ENCODE results near the gene HDAC8.
"Not testable (repeated sequence)": the region's sequence is repeated elsewhere in the genome, so short reads cannot be mapped to it uniquely, and the experiment has no call there.

The HDAC8 gene

DNA sequence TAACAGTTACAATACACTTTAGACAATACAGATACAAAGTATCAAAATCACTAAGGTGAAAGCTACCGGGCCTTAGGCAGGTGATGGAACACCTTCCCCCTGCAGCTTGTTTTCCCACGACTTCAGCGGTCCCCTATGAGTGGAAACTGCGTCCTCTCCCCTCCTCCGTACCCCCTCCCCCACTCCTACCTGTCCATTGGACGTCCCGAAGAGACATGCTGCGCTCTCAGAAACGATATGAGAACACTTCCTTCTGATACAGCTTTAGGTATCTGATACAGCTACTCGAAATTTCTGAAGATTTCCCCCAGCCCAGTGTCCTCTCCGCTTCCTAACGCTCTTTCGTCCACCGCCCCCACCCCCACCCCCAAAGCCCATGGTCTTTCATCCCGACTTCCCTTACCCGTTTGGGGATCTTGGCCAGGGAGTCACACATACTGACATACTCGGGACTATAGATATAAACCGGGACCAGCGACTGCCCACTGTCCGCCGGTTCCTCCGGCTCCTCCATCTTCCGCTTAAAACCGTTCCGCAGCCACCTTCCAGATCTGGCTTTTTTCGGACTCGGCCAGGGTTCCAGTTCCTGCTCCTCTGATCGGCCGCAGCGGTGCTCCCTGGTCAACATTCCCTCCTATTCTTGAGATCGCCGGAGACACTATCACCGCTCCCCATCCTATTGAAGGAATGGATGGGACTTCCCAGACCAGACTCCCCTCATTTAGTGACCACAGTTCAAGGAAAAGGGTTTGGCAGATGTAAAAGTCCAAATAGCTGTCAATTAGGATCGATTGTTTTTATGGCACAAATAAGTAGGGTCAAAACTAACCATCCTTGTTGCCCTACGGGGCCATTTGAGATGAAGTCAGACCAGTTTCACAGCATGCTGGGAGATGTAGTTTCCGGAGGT, at the start of gene HDAC8:
Gene HDAC8, minus strand, starts transcription at position 596 of the 910 bp plus-strand sequence. Its CDS starts 82 bp downstream, at position 514.
- peak; percentile 92 for ATAC-seq
- peaks cover 2% of the 10 kb centered on the region for H3K36me3 Mint-ChIP-seq
- H3K9me3 Mint-ChIP-seq = no peaks in the 10 kb centered on the region
- H3K27me3 Mint-ChIP-seq = peaks cover 10% of the 10 kb centered on the region
- H3K4me3 Mint-ChIP-seq = peak within 1 kb of the TSS; percentile 95
- peak within 1 kb of the TSS; percentile 91 for H3K27ac Mint-ChIP-seq
- no peaks in the 10 kb centered on the region for H3K4me1 Mint-ChIP-seq

DNA sequence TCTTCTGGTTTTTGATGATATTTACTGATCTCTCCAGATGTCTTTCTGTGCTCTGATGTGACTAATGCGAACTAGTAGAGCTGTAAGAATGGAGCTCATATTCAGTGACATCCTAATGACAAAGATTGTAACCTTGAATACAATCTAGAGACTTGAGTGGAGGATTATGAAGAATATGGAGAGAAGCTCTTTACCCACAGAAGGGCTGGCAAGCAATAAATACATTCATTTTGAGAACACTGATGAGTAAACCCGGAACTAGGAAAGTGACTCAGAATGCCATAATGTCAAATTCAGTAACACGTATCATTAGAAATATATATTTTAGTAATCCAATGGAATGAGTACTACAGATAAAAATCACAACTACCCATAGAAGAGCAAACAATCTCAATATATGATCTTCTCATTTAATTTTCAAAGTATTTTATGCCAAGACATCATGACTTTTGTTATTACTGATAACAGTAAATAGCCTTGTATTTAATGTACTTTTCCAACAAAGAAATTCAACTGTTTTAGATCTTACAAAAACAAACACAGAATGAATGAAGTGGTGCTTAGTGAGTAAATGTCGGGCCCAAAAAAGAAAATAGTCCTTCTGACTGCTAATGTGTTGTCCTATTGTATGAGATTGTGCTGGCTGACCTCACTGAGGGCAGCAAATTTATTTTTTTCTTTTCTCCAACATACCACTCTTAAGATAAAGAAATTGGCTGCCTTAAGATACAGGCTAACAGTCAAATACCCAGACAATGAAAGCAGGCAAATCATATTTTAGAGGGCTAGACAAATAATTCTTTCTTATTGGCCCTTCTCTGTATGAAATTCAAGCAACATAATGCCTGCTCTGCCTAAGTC, 49.2 kb upstream of the HDAC8 start:
- Mint-ChIP-seq H3K27ac (no peak overlapping the region), H3K4me3 (no peak overlapping the region), H3K4me1 (peaks cover 9% of the 10 kb centered on the region)

DNA sequence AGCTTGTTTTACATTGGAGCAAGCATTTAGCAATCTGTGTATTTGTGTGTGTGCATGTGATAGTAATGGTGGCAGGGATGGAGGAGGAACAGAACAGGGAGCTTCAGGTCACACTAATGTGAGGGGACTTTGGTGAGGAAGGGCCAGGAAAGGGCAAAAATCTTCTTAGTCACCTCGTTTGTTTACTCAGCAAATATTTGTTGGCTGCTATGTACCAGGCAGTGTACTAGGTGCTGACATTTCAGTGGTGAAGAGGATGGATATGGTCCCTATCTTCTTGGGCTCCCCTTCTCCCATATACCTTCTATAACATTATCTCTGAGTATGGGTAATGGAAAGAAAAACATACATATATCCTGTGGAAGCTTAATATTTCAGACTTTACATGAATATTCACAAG, 48.5 kb upstream of the HDAC8 start:
- Mint-ChIP-seq H3K9me3 (no peaks in the 10 kb centered on the region), H3K36me3 (no peaks in the 10 kb centered on the region), H3K4me1 (peaks cover 9% of the 10 kb centered on the region), H3K4me3 (no peak overlapping the region), H3K27ac (no peak overlapping the region), H3K27me3 (peaks cover 11% of the 10 kb centered on the region)
- ATAC-seq = no peak

More for the DNA sequence above, 49.2 kb upstream of the HDAC8 start:
- H3K9me3 Mint-ChIP-seq = no peaks in the 10 kb centered on the region
- H3K36me3 Mint-ChIP-seq = no peaks in the 10 kb centered on the region
- H3K27me3 Mint-ChIP-seq = peaks cover 5% of the 10 kb centered on the region
- ATAC-seq = peak; percentile 72

DNA sequence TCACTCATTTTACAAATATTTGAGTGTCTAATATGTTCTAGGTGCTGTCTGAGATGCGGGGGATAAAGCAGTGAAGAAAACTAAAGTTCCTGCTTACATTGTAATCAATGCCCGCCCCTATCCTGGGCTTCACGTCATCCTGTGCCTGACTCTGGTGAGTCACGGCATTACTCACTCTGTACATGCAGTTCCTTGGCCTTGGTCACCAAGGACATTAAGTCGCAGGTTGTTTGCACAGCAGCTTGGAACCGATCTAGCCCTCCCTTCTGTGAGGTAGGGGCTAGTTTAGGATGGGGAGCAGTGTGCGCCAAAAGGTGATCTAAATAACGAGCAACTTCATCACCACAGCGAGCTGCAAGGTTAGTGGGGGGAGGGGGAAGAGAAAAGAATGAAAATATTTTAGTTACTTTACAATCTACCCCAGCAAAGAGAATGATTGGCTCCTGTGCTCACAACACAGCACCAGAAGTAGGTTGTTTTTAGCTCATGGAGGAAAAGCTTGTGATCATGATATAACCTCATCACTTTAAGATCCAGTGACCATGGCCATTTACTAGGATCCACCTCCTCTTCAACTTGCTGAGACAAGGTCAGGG, 48.0 kb upstream of the HDAC8 start:
- Mint-ChIP-seq H3K4me1 (peaks cover 9% of the 10 kb centered on the region), H3K36me3 (no peaks in the 10 kb centered on the region), H3K9me3 (no peaks in the 10 kb centered on the region), H3K4me3 (no peak overlapping the region), H3K27ac (no peak overlapping the region), H3K27me3 (peaks cover 11% of the 10 kb centered on the region)
- ATAC-seq = no peak

DNA sequence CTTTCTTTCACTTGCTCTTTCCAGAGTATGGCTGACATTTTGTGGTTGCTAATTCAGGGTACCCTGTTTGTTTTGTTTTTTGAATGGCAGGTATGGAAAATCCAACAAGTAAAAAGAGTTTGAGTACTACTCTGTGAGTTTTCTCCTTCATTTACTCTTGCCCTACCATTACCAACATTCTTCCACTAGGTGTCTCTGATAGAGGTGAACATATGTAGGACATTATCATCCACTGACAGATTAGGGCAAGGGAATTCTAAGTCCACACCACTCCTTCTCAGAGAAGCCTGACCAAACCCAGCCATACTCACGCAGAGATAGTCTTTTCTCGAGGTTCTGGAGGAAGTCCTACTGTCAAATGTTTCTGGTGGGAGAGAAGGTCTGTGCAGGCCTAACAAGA, 36.7 kb upstream of the HDAC8 start:
- Mint-ChIP-seq H3K27ac (no peak overlapping the region), H3K4me1 (no peaks in the 10 kb centered on the region), H3K36me3 (no peaks in the 10 kb centered on the region), H3K27me3 (no peaks in the 10 kb centered on the region), H3K9me3 (no peaks in the 10 kb centered on the region), H3K4me3 (no peak overlapping the region)
- ATAC-seq = no peak

DNA sequence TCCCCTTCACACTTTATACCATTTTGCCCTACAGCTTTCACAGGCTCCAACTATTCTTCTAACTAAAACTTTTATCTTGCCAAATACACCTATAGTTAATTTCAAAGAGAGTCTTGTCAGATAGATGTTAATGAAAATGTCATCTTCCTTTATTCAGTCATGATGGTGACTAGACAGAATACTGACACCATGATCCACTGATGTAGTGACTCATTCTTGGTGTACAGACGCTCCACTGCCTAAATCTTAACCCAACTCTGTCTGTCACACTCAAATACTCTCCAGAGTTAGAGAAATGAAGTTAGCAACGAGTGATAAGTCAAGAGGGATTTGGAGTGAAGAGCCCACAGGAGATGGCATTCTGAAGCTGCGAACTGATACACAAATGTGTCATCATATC, 32.1 kb upstream of the HDAC8 start:
- H3K4me3 Mint-ChIP-seq = no peak overlapping the region
- no peaks in the 10 kb centered on the region for H3K4me1 Mint-ChIP-seq
- no peaks in the 10 kb centered on the region for H3K9me3 Mint-ChIP-seq
- no peak for ATAC-seq
- no peaks in the 10 kb centered on the region for H3K36me3 Mint-ChIP-seq
- no peaks in the 10 kb centered on the region for H3K27me3 Mint-ChIP-seq
- no peak overlapping the region for H3K27ac Mint-ChIP-seq

DNA sequence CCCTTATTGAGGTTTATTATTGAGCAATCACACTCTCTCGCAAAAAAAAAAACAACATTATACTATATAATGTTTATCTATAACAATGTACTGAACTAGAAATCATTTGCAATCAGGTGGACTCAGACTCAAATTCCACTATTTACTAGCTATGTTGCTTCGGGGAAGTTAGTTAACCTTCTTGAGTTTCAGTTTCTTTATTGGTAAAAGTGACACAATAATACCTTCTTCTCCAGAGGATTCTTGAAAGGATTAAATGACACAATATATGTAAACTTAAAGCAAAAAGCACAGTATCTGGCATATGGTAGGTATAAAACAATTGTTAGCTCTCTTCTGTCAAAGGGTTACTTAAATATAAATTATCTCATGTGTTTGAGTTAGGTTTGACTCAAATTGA, 31.5 kb upstream of the HDAC8 start:
- Mint-ChIP-seq H3K4me1 (no peaks in the 10 kb centered on the region), H3K27ac (no peak overlapping the region), H3K4me3 (no peak overlapping the region), H3K36me3 (no peaks in the 10 kb centered on the region), H3K9me3 (no peaks in the 10 kb centered on the region), H3K27me3 (no peaks in the 10 kb centered on the region)
- no peak for ATAC-seq

DNA sequence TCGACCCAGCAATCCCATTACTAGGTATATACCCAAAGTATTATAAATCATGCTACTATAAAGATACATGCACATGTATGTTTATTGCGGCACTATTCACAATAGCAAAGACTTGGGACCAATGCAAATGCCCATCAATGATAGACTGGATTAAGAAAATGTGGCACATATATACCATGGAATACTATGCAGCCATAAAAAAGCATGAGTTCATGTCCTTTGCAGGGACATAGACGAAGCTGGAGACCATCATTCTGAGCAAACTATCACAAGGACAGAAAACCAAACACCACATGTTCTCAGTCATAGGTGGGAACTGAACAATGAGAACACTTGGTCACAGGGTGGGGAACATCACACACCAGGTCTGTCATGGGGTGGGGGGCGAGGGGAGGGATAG, 18.4 kb upstream of the HDAC8 start:
- H3K27me3 Mint-ChIP-seq, H3K4me1 Mint-ChIP-seq, H3K36me3 Mint-ChIP-seq, H3K4me3 Mint-ChIP-seq, H3K9me3 Mint-ChIP-seq, H3K27ac Mint-ChIP-seq, ATAC-seq: not testable (repeated sequence)

DNA sequence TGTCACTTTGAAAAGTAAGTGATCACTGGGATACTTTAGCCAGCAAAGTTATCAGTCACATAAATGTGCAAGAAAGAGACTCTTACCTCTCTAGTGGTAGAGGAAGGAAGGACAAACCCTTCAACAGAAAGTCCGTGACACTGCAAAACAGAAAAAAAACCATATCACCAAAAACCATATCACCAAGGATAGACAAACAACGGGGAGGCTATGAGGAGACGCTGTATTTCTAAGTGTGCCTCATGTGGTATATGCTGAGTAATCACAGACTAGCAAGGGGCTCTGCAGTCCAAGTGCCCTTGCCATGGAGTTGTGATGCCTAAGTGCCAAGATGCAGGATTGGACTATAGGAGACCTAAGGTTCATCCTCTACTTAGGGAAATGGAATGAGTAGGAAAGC, 11.5 kb upstream of the HDAC8 start:
- no peaks in the 10 kb centered on the region for H3K9me3 Mint-ChIP-seq
- no peaks in the 10 kb centered on the region for H3K36me3 Mint-ChIP-seq
- H3K4me1 Mint-ChIP-seq = no peaks in the 10 kb centered on the region
- ATAC-seq = no peak
- no peak overlapping the region for H3K27ac Mint-ChIP-seq
- no peaks in the 10 kb centered on the region for H3K27me3 Mint-ChIP-seq
- no peak overlapping the region for H3K4me3 Mint-ChIP-seq

DNA sequence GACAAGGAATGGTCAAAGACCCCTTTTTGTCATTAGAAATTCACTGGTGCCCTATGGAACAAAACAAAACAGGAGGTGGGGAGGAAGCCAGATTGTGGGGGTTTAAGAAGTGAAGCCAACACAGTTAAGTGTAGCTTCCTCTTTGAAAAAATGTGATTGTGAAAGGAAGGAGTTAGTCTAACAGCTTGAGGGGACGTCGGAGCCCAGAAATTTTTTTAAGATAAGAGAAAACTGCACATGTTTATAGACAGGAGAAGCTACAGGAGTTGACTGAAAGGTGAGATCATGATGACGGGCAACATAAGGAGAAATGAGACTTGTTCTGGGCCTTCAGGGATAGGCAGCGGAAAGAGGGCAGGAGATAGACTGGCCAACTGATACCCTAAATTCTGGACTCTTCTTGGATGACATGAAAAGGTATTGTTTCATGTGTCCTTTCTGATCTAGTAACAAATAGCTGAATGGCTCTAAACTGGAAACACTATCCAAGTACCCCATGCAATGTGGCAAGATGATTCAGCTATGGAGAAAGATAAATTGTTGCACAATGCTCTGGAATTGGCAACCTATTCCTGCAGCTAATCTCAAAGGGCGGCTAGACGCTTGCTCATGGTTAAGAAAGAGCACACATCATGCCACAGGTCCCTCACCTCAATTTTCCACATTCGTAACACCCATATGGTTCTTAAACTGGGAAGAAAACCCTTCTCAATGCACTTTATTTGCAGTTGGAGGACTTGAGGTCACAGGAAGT, 3.7 kb upstream of the HDAC8 start:
- H3K4me1 Mint-ChIP-seq = no peaks in the 10 kb centered on the region
- H3K27me3 Mint-ChIP-seq = peaks cover 10% of the 10 kb centered on the region
- no peaks in the 10 kb centered on the region for H3K9me3 Mint-ChIP-seq
- no peak for ATAC-seq
- H3K4me3 Mint-ChIP-seq = no peak overlapping the region
- H3K36me3 Mint-ChIP-seq = no peaks in the 10 kb centered on the region
- H3K27ac Mint-ChIP-seq = no peak overlapping the region

DNA sequence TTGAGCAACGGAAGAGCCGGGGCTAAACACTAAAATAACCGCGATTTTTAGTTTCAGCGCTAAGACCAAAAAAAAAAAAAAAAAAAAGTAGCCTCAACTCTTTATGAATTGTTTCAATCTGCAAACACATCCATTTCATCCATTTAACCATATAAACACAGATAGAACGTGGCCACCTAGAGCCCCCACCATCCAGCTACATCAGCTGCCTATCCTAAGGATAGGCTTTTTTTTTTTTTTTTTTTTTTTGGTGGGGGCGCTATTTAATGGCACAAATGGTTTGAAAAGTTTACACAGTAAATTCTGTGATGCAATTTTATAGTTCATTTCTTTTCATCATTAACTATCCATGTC, 492 bp upstream of the HDAC8 start:
- Mint-ChIP-seq H3K4me3 (peak overlapping the region; percentile 95), H3K4me1 (no peaks in the 10 kb centered on the region), H3K27me3 (peaks cover 10% of the 10 kb centered on the region), H3K36me3 (no peaks in the 10 kb centered on the region), H3K9me3 (no peaks in the 10 kb centered on the region), H3K27ac (peak overlapping the region; percentile 91)
- no peak for ATAC-seq

DNA sequence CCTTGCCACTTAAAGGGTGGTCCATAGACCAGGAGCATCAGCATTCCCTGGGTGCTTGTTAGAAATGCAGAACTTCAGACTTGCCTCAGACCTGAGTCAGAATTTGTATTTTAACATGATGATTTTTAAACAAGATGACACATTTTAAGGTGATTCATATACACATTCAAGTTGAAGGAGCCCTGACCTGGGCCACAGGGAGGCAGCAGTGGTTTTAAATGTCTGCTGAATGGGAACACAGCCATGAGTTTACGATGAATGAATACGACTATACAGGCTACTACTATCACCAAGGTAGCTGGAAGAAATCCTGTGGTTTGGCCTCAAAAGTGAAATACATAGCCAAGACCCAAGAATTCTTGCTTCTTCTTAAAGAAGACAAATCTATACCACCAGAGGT, 2.9 kb downstream of the HDAC8 start:
- H3K4me1 Mint-ChIP-seq = no peaks in the 10 kb centered on the region
- H3K4me3 Mint-ChIP-seq = no peak overlapping the region
- H3K27ac Mint-ChIP-seq = no peak overlapping the region
- peaks cover 14% of the 10 kb centered on the region for H3K36me3 Mint-ChIP-seq
- no peaks in the 10 kb centered on the region for H3K27me3 Mint-ChIP-seq
- no peaks in the 10 kb centered on the region for H3K9me3 Mint-ChIP-seq
- no peak for ATAC-seq

DNA sequence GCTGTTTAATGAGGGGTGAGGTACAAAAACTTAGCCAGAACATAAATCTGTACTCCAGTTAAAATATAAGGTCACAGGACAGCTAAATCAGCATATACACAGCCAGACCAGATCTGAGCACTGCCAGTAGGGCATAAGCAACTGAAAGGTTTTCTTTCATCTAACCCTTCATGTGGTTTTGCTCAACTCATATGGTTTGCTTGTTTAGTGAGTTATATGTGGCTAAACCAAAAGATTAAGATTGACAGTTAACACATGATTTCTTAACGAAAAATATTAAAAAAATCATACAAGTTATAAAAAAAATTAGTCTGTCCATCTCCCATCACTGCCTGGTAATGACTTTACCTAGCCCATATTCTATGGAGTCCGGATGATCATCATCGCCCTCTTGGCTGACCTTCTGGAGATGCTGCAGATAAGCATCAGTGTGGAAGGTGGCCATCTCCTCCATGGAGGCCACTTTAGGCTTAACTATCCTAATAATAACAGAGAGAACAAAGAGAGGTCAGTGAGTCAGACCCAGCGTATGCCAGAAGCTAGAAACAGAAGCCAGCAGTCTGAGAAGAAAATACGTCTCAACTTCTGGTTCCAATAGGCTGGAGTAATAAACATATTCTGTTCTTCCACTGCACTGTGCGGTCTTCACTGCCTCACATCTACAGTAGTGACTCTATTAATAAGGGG, 4.1 kb downstream of the HDAC8 start:
- no peak overlapping the region for H3K27ac Mint-ChIP-seq
- H3K4me1 Mint-ChIP-seq = no peaks in the 10 kb centered on the region
- no peaks in the 10 kb centered on the region for H3K9me3 Mint-ChIP-seq
- H3K36me3 Mint-ChIP-seq = peaks cover 14% of the 10 kb centered on the region
- H3K27me3 Mint-ChIP-seq = no peaks in the 10 kb centered on the region
- H3K4me3 Mint-ChIP-seq = no peak overlapping the region
- ATAC-seq = no peak

DNA sequence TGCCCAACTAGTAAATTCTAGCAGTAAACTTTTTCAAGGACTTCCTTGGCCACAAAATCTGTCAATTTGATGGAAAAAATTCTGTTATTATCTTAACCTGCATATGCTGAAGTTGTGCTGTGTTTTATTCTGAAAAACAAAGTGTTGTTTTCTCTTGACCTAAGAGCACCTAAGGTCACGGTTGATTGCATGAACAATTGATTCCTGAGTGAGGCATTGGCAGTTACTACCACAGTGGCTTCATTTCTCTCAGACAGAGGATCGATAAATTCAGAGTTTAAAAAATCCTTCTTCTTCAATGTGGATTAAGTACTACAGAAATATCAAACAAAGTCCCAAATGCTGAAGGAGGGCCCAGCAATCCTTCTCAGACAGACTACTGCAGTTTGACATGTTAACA, 6.2 kb downstream of the HDAC8 start:
- no peak for ATAC-seq
- Mint-ChIP-seq H3K36me3 (peaks cover 24% of the 10 kb centered on the region), H3K27ac (no peak overlapping the region), H3K4me1 (no peaks in the 10 kb centered on the region), H3K9me3 (no peaks in the 10 kb centered on the region), H3K27me3 (no peaks in the 10 kb centered on the region), H3K4me3 (no peak overlapping the region)
